ENCODE data around the gene CYBC1. TPM values are rescaled to one million over a fixed set of nuclear protein-coding genes. Genes with fewer than 3 reads are reported as not detected.
A peak's percentile ranks its signal among the peaks of the same experiment; 100 is the strongest.
"Not testable (repeated sequence)": the region's sequence is repeated elsewhere in the genome, so short reads cannot be mapped to it uniquely, and the experiment has no call there.

The CYBC1 gene
- total RNA-seq, 4 donors from 2014 or later = 45.4 to 106 (median 86.4) TPM

DNA sequence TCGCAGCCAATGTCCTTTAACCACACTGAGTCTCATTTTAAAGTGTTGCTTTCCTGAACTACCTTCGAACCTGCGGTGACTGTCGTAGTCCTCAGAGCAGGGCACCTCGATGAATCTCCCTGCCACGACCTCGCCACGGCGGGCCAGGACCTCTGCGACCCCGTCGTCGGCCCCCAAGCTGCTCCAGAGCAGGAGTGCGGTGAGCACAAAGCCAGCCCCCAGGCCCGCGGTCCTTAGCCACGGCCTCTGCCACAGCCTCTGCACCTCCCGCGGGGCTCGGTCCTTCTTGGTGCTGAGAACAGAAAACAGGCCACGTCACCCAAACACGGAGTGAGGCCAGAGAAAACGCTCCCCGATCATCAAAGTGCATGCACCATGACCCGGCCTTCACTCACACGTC lies 35.2 kb downstream of the CYBC1 start:
- no peak for DNase-seq (ENCODE audit: low spot score in 2 of 2)

DNA sequence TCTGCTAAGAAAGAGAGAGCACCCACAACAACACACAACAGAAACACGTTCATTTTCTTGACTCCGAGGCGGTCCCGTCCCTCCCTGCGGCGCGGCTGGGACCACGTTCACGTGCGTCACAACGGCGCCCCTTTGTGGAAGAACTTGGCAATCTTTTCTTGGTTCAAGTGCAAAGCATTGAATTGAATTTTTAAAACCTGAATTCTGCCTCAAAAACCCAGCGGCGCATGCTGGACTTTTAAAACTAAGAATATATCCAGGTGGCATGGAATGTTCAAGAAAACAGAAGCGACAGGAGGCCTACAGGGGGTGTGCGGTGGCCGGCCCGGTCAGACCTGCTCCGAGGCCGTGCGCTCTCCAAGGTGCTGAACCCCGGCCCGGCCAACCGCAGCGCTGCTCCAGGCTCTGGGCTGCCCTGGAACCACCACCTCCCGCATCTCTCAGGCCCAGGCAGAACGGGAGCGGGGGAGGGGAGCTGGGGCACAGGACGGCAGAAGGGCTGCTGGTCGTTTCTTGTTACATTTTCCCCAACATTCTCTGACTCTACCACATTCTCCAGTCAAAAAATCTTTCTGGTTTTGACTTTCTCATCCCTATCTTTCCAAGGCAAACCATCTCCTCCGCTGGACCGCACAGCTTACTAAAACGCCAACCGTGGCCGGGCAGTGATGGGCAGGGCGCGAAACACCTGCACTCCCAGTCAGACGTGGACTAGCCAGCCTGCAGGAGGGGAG lies 35.8 kb downstream of the CYBC1 start:
- H3K27ac ChIP-seq = no peak overlapping the region
- no peak overlapping the region for H3K4me3 ChIP-seq
- peak in 1 of 2 donors; percentile 66 for DNase-seq (ENCODE audit: low spot score in 2 of 2)
- no peaks in the 10 kb centered on the region for H3K9me3 ChIP-seq
- TF ChIP-seq POLR2A (IDR thresholded peaks at IDR 0.05) = no peak
- TF ChIP-seq, protein P1, sequence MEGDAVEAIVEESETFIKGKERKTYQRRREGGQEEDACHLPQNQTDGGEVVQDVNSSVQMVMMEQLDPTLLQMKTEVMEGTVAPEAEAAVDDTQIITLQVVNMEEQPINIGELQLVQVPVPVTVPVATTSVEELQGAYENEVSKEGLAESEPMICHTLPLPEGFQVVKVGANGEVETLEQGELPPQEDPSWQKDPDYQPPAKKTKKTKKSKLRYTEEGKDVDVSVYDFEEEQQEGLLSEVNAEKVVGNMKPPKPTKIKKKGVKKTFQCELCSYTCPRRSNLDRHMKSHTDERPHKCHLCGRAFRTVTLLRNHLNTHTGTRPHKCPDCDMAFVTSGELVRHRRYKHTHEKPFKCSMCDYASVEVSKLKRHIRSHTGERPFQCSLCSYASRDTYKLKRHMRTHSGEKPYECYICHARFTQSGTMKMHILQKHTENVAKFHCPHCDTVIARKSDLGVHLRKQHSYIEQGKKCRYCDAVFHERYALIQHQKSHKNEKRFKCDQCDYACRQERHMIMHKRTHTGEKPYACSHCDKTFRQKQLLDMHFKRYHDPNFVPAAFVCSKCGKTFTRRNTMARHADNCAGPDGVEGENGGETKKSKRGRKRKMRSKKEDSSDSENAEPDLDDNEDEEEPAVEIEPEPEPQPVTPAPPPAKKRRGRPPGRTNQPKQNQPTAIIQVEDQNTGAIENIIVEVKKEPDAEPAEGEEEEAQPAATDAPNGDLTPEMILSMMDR (IDR thresholded peaks at IDR 0.05) = peak; percentile 59 to 88 (median 70)
- peak in 1 of 2 donors; percentile 24 for TF ChIP-seq EP300 (IDR thresholded peaks at IDR 0.05)
- peaks cover 0 to 27% (median 0%) of the 10 kb centered on the region in 3 donors for H3K36me3 ChIP-seq
- peaks cover 0 to 33% (median 2%) of the 10 kb centered on the region in 4 donors for H3K4me1 ChIP-seq
- no peaks in the 10 kb centered on the region for H3K27me3 ChIP-seq
- WGBS, 2 donors = 19 to 21% methylated on average over 38 of the region's 38 CpGs

More for the DNA sequence above, 35.2 kb downstream of the CYBC1 start:
- TF ChIP-seq POLR2A (IDR thresholded peaks at IDR 0.05) = no peak
- TF ChIP-seq EP300 (IDR thresholded peaks at IDR 0.05) = no peak
- TF ChIP-seq, protein P1 (IDR thresholded peaks at IDR 0.05) = no peak
- no peak overlapping the region for H3K27ac ChIP-seq
- H3K4me1 ChIP-seq = peaks cover 0 to 37% (median 2%) of the 10 kb centered on the region in 4 donors
- H3K36me3 ChIP-seq = peaks cover 0 to 26% (median 0%) of the 10 kb centered on the region in 3 donors
- WGBS, 2 donors = 91 to 92% methylated on average over 18 to 26 of the region's 26 CpGs
- no peaks in the 10 kb centered on the region for H3K27me3 ChIP-seq
- H3K4me3 ChIP-seq = no peak overlapping the region
- H3K9me3 ChIP-seq = no peaks in the 10 kb centered on the region

DNA sequence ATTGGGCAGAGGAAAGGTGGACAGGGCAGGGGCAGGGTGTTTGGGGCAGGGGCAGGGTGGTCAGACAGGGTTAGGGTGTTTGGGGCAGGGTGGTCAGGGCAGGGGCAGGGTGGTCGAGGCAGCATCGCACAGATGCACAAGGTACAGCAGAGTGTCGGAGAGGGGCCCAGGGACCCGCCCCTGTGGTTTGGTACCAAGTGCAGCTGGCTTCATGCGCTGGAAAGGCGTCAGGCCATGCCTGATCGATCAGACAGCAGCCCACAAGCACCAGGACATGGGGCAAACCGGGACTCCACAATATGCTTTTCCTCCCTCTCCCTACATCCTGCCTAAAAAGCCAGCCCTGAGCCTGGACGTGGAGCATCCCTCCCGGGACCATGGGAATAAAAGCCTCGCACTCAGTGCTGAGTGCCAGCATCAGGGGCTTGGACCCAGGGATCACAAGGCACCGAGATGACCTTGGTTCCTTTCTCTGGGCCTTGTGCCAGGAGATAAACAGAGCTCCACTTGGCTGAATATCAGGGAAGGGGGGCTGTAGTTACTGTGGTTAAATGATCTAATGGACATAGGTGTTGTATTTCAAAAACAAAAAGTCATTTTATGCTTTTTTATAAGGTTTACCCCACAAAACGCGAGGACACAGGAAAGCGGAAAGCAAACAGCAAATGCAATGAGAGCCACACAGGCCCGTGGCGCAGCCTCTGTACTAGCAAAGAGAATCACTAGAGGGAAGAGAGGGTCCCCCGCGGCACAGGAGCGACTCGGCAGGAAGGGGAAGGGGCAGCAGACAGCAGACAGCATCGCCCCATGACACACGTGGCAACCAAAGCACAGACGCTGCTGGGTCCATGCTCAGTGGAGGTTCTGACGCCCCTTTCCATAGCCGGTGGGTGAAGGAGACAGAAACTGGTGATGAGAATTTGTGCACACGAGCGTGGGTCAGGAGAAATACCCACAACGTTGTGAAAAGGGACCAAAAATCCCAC lies 37.7 kb downstream of the CYBC1 start:
- TF ChIP-seq EP300 (IDR thresholded peaks at IDR 0.05) (no peak), POLR2A (IDR thresholded peaks at IDR 0.05) (no peak)
- TF ChIP-seq, protein P1 (IDR thresholded peaks at IDR 0.05) = no peak
- Histone ChIP-seq H3K27ac (no peak overlapping the region), H3K9me3 (no peaks in the 10 kb centered on the region), H3K27me3 (no peaks in the 10 kb centered on the region), H3K4me3 (no peak overlapping the region), H3K4me1 (peaks cover 0 to 21% (median 1%) of the 10 kb centered on the region in 4 donors), H3K36me3 (peaks cover 0 to 45% (median 3%) of the 10 kb centered on the region in 3 donors)
- 83 to 85% methylated on average over 29 of the region's 29 CpGs for WGBS, 2 donors
- no peak for DNase-seq (ENCODE audit: low spot score in 2 of 2)

DNA sequence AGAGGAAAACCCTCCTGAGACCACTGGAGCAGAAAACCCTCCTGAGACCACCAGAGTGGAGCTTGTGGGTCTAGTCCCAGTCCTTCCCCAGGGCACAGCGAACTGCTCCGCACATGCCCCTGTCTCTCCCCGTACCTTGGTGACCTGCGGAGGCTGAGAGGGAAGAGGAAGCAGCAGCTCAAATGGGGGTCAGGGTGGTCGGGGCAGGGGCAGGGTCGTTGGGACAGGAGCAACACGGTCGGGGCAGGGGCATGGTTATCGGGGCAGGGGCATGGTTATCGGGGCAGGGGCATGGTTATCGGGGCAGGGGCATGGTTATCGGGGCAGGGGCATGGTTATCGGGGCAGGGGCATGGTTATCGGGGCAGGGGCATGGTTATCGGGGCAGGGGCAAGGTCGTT lies 38.5 kb downstream of the CYBC1 start:
- Histone ChIP-seq H3K4me1 (peaks cover 0 to 14% (median 0%) of the 10 kb centered on the region in 4 donors), H3K36me3 (peaks cover 0 to 52% (median 3%) of the 10 kb centered on the region in 3 donors)
- H3K9me3 ChIP-seq; H3K4me3 ChIP-seq; H3K27me3 ChIP-seq; DNase-seq (ENCODE audit: low spot score in 2 of 2); H3K27ac ChIP-seq: not testable (repeated sequence)
- WGBS, 2 donors = 92 to 95% methylated on average over 15 to 16 of the region's 16 CpGs

DNA sequence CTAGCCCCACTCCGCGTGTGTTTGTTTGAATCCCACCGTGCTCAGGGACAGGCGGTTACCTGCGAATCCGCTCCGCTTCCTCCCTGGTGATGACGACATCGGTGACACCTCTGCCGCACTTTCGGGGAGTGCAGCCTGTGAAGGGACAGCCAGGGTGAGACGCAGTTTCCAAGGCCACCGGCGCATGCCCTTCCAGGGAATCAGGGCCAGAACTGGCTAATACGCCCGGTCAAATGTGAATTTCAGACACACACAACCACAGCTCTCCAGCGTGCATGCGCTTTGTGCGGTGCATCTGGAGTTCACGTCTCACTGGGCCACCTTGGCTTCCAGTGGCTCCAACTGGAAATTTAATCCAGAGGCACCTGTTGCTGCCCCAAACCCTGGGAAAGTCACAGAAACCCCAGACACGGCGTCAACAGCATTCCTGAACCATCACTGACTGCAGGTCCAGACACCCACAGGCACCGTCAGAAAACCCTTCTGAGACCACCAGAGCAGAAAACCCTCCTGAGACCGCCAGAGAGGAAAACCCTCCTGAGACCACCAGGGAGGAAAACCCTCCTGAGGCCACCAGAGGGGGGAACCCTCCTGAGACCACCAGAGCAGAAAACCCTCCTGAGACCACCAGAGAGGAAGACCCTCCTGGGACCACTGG lies 39.0 kb downstream of the CYBC1 start:
- DNase-seq (ENCODE audit: low spot score in 2 of 2) = no peak
- Histone ChIP-seq H3K4me3 (no peak overlapping the region), H3K4me1 (peaks cover 0 to 14% (median 0%) of the 10 kb centered on the region in 4 donors), H3K27ac (no peak overlapping the region), H3K27me3 (no peaks in the 10 kb centered on the region), H3K9me3 (no peaks in the 10 kb centered on the region), H3K36me3 (peaks cover 0 to 53% (median 3%) of the 10 kb centered on the region in 3 donors)
- WGBS, 2 donors = 93 to 95% methylated on average over 20 to 24 of the region's 24 CpGs
- TF ChIP-seq, protein P1 (IDR thresholded peaks at IDR 0.05) = no peak
- no peak for TF ChIP-seq POLR2A (IDR thresholded peaks at IDR 0.05)
- TF ChIP-seq EP300 (IDR thresholded peaks at IDR 0.05) = no peak

All from tibial nerve (tissue), 4 donors.